NCI-H1930 (cell line): ENCODE data around the gene WDR35.

ENCODE experiments used
- DNase-seq, 2 experiments: peaks; one replicate each; lab custom pipeline; 2025; lab: John Stamatoyannopoulos, UW

WDR35 gene

DNA sequence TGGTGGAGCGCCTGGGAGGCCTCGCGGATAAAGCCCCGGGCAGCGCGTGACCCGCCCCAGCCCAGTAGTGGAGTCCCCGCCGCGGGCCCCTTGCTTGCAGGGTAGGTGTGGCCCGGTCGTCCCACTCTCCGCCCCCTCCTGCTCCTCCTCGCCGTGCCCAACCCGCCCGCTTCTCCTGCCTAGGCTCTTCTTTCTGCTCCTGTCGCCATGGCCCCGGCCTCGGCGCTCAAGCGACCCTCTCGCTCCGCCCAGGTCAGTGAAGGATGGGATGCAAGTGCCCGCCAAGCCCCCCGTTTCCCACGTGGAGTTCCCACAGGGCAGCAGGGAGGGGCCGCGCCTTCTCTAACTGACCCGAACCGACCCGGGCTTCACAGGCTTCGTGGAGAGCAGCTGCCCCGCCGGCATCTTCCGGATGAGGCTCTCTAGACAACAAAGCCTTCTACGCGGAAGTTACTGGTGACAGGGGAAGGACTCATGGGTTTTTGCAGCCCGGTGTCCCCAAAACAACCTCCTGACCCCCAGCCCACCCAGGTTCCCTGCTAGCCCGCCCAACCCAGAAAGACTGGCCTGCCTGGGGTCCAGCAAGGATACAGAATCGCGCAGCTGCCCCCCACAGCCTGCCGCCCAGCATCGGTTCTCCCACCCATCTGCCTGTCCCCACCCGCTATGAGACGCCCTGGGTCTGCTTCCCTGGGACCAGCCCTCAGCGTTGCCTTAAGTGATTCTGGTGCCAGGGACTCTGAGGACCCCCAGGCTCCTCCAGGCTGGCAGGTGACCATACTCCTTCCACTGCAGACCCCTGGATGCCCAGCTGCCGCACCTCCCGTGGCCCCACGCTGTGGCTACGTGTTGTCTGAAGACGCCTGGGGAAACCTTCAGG lies 121.0 kb downstream of the WDR35 start:
- DNase-seq, result no peak

DNA sequence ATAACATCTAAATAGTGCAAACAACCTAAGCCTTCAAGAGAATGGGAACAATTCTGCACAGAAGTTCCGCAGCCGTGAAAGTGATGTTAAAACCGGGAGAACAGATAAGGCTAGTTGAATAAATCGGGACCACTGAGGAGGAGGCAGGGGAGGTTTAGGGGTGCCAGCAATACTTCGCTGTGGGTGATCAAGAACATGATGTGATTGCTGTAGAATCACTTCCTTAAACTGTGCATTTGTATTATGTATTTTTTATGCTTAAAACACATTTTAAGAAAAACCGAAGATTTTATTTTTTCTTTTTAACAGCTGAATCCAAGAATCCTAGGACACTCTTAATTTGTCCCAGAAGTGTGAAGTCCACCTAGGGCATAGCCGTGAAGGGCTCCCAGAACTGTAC lies 121.7 kb downstream of the WDR35 start:
- DNase-seq, result no peak

DNA sequence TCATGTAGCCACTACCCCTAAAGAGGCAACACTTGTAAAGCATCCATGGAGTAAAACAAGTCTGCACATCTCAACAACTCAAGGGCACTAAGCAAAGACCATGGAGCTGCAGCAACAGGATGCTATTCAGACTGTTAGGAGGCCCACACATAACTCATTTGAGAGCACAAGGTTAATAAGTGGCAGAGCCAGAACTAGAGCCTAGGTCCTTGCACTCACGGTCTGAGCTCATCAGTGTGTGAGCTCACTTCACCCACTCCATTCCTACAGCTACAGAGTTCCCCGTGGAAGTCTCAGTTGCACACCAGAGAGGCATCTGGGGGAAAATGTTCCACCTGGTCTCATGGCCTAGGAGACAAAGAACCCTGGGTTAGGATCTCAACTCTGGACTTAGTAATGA lies 123.1 kb downstream of the WDR35 start:
- DNase-seq, result no peak

DNA sequence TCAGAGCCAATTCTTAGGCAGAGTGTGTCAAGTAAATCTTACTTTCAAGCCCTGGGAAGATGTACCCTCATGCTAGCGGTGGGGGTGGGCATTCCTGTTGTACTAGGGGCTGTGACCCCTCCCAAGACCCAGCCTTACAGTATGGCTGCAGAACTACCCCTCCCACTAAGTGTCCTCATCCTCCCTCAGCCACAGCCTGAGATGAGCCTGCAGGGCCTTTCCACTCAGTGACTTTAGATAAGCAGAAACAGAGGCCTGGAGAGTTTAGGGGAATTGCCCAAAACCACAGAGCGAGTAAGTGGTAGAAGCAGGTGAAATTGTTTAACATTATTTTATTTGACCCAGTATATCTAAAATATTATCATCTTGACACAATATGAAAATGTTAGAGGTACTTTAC lies 124.8 kb downstream of the WDR35 start:
- DNase-seq, result no peak

DNA sequence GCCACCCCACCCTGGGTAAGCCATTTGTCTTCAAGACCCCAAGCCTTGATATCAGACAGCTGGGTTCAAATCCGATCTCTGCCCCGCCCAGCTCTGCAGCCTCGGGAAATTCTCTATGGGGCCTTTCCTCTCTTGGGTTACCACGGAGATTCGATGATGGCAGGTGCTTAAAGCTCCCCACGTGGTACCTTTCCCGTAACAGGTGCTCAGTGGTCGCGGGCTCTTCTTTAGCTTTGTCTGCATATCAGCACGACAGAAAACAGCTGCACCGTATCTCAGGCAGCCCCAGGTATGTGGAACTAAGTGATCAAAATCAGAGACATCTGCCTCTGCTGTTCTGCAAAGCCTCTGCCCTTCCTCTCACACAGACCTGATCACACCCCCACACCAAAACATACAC lies 125.5 kb downstream of the WDR35 start:
- DNase-seq, result no peak

GRCh38 chr2:19863303-19864041 lies 126.4 kb downstream of the WDR35 start:
- DNase-seq, result peak in 1 of 2 experiments; percentile 18

GRCh38 chr2:19861813-19862212 lies 128.1 kb downstream of the WDR35 start:
- DNase-seq, result no peak
